Measurements from ENCODE around the gene BMERB1.

BMERB1 gene

GRCh38 chr16:15535772-15536171 is 101.4 kb downstream of the BMERB1 start:
- Histone ChIP-seq H3K9ac (no peak overlapping the region), H3K27me3 (ENCODE audit: insufficient read depth, low read depth) (no peaks in the 10 kb centered on the region), H3K79me2 (ENCODE audit: insufficient read depth, low read depth) (no peaks in the 10 kb centered on the region), H3K36me3 (ENCODE audit: insufficient read depth) (no peaks in the 10 kb centered on the region), H3K4me3 (IDR thresholded peaks at IDR 0.05; ENCODE audit: insufficient read depth, low read depth, low read length) (no peak overlapping the region), H3K27ac (no peak overlapping the region), H2AFZ (ENCODE audit: low read depth) (no peak overlapping the region), H4K20me1 (ENCODE audit: insufficient read depth) (no peaks in the 10 kb centered on the region), H3K4me1 (ENCODE audit: low read depth, poor library complexity, severe bottlenecking) (no peaks in the 10 kb centered on the region), H3K4me2 (no peak overlapping the region)
- no peak for TF ChIP-seq CTCF (conservative IDR thresholded peaks at IDR 0.05; ENCODE audit: low read depth, low read length)

GRCh38 chr16:15536843-15537242 is 102.5 kb downstream of the BMERB1 start:
- Histone ChIP-seq H3K9ac (no peak overlapping the region), H4K20me1 (ENCODE audit: insufficient read depth) (no peaks in the 10 kb centered on the region), H3K4me3 (IDR thresholded peaks at IDR 0.05; ENCODE audit: insufficient read depth, low read depth, low read length) (no peak overlapping the region), H3K4me2 (no peak overlapping the region), H3K27ac (no peak overlapping the region), H3K79me2 (ENCODE audit: insufficient read depth, low read depth) (no peaks in the 10 kb centered on the region), H3K27me3 (ENCODE audit: insufficient read depth, low read depth) (no peaks in the 10 kb centered on the region), H3K36me3 (ENCODE audit: insufficient read depth) (no peaks in the 10 kb centered on the region), H2AFZ (ENCODE audit: low read depth) (no peak overlapping the region), H3K4me1 (ENCODE audit: low read depth, poor library complexity, severe bottlenecking) (no peaks in the 10 kb centered on the region)
- TF ChIP-seq CTCF (conservative IDR thresholded peaks at IDR 0.05; ENCODE audit: low read depth, low read length): no peak

- Histone ChIP-seq H3K27ac (no peak overlapping the region), H3K9ac (no peak overlapping the region), H3K4me1 (ENCODE audit: low read depth, poor library complexity, severe bottlenecking) (no peaks in the 10 kb centered on the region), H3K27me3 (ENCODE audit: insufficient read depth, low read depth) (no peaks in the 10 kb centered on the region), H3K4me3 (IDR thresholded peaks at IDR 0.05; ENCODE audit: insufficient read depth, low read depth, low read length) (no peak overlapping the region), H4K20me1 (ENCODE audit: insufficient read depth) (no peaks in the 10 kb centered on the region), H2AFZ (ENCODE audit: low read depth) (no peak overlapping the region), H3K4me2 (no peak overlapping the region), H3K36me3 (ENCODE audit: insufficient read depth) (no peaks in the 10 kb centered on the region), H3K79me2 (ENCODE audit: insufficient read depth, low read depth) (no peaks in the 10 kb centered on the region)
- no peak for TF ChIP-seq CTCF (conservative IDR thresholded peaks at IDR 0.05; ENCODE audit: low read depth, low read length)
Observed at GRCh38 chr16:15538507-15538906, 104.1 kb downstream of the BMERB1 start.

- H2AFZ ChIP-seq (ENCODE audit: low read depth): no peak overlapping the region
- H3K27ac ChIP-seq: no peak overlapping the region
- H3K79me2 ChIP-seq (ENCODE audit: insufficient read depth, low read depth): no peaks in the 10 kb centered on the region
- no peaks in the 10 kb centered on the region for H3K4me1 ChIP-seq (ENCODE audit: low read depth, poor library complexity, severe bottlenecking)
- no peaks in the 10 kb centered on the region for H3K36me3 ChIP-seq (ENCODE audit: insufficient read depth)
- no peaks in the 10 kb centered on the region for H3K27me3 ChIP-seq (ENCODE audit: insufficient read depth, low read depth)
- no peak overlapping the region for H3K4me2 ChIP-seq
- H4K20me1 ChIP-seq (ENCODE audit: insufficient read depth): no peaks in the 10 kb centered on the region
- TF ChIP-seq CTCF (conservative IDR thresholded peaks at IDR 0.05; ENCODE audit: low read depth, low read length): no peak
- H3K4me3 ChIP-seq (IDR thresholded peaks at IDR 0.05; ENCODE audit: insufficient read depth, low read depth, low read length): no peak overlapping the region
- no peak overlapping the region for H3K9ac ChIP-seq
Observed at GRCh38 chr16:15539197-15539596, 104.8 kb downstream of the BMERB1 start.

- Histone ChIP-seq H3K36me3 (ENCODE audit: insufficient read depth) (no peaks in the 10 kb centered on the region), H3K27ac (no peak overlapping the region), H3K9ac (no peak overlapping the region), H3K4me1 (ENCODE audit: low read depth, poor library complexity, severe bottlenecking) (no peaks in the 10 kb centered on the region), H3K79me2 (ENCODE audit: insufficient read depth, low read depth) (no peaks in the 10 kb centered on the region), H3K4me3 (IDR thresholded peaks at IDR 0.05; ENCODE audit: insufficient read depth, low read depth, low read length) (no peak overlapping the region), H4K20me1 (ENCODE audit: insufficient read depth) (no peaks in the 10 kb centered on the region), H2AFZ (ENCODE audit: low read depth) (no peak overlapping the region), H3K4me2 (no peak overlapping the region), H3K27me3 (ENCODE audit: insufficient read depth, low read depth) (no peaks in the 10 kb centered on the region)
- no peak for TF ChIP-seq CTCF (conservative IDR thresholded peaks at IDR 0.05; ENCODE audit: low read depth, low read length)
Observed at GRCh38 chr16:15542261-15542660, 107.9 kb downstream of the BMERB1 start.

Data from KMS-11 (cell line).